ENCODE measurements around the gene VCY1B.

DNA sequence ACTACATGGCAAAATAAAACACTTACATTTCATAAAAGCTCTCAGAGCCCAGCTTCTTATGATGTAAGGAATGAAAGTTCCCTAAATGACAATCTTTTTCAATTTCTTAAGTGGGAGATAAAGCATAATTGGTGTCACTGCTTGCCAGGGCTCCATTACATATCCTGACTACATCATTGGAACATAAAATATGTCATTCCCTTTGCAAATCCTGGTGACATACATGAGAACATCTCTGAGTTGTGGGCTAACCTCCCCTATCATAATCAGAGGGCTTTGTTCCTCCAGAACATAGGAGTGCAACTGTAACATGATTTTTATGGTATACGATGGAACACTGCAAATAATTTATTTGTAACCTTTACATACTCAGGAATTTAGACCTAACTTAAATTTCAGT is 29.9 kb downstream of the VCY1B start:
- TF ChIP-seq, protein P1, sequence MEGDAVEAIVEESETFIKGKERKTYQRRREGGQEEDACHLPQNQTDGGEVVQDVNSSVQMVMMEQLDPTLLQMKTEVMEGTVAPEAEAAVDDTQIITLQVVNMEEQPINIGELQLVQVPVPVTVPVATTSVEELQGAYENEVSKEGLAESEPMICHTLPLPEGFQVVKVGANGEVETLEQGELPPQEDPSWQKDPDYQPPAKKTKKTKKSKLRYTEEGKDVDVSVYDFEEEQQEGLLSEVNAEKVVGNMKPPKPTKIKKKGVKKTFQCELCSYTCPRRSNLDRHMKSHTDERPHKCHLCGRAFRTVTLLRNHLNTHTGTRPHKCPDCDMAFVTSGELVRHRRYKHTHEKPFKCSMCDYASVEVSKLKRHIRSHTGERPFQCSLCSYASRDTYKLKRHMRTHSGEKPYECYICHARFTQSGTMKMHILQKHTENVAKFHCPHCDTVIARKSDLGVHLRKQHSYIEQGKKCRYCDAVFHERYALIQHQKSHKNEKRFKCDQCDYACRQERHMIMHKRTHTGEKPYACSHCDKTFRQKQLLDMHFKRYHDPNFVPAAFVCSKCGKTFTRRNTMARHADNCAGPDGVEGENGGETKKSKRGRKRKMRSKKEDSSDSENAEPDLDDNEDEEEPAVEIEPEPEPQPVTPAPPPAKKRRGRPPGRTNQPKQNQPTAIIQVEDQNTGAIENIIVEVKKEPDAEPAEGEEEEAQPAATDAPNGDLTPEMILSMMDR (IDR thresholded peaks at IDR 0.05; ENCODE audit: insufficient read depth, low read length, poor library complexity, severe bottlenecking): no peak
- no peak for TF ChIP-seq EZH2phosphoT487 (conservative IDR thresholded peaks at IDR 0.05; ENCODE audit: low read length)
